Fibroblast of skin of abdomen (primary cell): Measurements from ENCODE around the gene SCGB1C1.

Experiments
- DNase-seq: peaks from one replicate; pipeline ENCODE4 v3.0.0-alpha.2; 2013

The SCGB1C1 gene

DNA sequence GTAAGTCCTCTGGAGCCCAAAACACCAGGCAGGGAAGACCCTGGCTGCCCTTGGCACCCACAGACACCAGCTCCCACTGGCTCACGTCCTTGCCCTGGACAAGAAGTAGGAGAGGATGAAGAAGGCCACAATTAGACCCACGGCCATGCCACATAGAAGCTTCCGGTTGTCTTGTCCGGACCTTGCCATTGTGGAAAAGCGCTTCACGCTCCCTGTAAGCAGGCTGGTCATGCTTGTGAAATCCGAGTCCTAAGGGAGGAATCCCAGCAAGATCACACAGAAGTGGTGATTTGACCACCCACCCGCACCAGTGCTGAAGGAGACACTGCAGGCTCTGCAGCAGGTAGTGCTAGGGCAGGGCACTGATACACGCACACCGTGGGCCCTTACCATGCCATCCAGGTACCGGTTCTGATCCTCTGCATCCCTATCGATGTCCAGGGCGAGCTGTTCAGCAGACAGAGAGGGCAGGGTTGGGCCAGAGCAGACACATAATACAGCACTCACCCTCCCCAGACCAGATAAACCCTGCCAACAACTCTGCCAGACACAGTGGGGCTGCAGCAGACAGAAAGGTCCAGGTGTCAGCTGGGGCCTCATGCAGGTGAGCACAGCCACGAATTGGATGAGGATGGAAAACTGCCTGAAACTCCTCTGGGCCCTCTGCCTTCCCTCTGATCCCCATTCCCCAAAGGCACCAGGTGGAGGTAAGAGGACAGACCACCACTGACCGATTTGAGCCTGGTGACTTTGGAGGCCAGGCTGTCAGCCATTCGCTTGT lies 12.5 kb downstream of the SCGB1C1 start:
- no peak for DNase-seq

GRCh38 chr11:206002-206384 lies 13.1 kb downstream of the SCGB1C1 start:
- DNase-seq, result no peak

DNA sequence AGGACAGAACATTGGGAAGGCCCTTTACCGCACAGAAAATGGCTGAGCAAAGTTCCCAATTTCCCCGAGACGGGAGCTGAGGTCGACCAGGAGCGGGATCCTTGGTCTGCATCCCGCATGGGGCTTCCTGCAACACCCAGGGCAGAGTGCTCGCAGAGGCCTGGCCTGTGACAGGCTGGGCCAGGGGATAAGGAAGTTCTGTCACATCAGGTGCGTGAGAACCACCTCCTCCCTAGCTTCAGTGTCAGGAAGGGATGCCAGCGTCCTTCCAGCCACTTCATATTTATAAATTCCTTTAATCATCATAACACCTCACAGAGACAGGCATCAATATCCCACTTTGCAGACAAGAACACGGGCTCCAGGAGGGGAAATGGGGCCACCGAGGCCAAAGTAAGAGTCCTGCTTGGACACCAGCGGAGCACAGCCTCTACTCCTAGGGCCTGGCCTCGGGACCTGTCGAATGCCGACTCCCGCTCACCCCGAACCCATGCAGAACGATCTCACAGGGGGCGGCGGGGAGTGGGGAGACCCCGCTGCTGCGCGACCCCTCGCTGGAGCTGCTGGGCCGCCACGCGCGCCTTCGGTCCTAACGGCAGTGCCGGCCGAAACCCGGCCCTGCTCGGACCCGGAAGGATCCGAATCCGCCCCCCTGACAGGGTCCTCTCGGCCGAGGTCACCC lies 13.8 kb downstream of the SCGB1C1 start:
- DNase-seq, result no peak

DNA sequence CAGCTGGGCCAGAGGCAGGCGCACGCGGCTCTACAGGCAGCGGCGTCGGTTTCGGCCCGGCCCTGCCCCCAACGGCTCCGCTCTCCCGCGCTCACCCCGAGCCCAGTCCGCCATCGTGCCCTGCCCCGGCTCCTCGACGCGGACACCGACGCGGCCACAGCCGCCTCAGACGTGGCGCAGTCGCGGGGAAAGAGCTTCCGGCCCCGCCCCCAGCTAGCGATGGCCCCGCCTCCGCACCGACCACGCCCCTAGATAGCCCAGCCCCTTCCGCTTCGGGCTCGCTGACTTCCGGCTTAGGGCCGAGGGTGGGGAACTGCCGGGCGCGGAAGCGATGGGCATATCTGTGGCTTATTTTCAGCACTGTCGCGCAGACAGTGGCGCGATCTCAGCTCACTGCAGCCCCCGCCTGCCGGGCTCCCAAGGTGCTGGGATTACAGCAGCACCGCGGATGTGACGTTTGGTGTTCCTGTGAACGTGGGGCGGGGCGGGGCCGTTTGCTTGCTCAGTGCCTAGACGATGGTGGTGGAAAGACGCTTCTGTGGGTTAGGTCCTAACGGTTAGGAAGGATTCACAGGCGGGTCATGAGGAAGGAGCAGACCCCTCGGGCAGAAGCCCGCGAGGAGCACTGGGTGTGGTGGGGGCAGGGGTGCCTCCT lies 14.5 kb downstream of the SCGB1C1 start, which contains the start of the genes BET1L and RIC8A:
TSS of gene BET1L (minus strand) at position 192 of the 655 bp plus-strand sequence. CDS start at position 114, 78 bp downstream.
TSS of gene RIC8A (plus strand) at position 501 of the 655 bp plus-strand sequence. CDS start 1,147 bp downstream, outside the sequence.
- DNase-seq, result peak; percentile 99

DNA sequence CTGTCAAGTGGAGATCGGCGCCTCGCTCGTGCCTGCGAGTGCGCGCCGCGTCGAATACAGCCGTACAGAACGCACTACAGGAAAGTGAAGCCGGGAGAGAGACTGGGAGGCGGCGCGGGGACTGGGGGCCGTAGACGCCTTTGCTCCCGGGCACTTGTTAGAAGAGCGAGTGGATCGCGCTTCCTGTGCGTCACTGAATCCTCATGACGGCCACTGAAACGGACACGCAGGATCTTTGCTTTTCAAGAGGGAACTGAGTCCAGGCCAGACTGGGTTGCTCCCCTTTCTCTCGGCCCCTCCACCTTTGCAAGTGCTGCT lies 14.9 kb downstream of the SCGB1C1 start:
- no peak for DNase-seq

- DNase-seq, result peak; percentile 71
Observed at GRCh38 chr11:208181-208916, 15.5 kb downstream of the SCGB1C1 start.

DNA sequence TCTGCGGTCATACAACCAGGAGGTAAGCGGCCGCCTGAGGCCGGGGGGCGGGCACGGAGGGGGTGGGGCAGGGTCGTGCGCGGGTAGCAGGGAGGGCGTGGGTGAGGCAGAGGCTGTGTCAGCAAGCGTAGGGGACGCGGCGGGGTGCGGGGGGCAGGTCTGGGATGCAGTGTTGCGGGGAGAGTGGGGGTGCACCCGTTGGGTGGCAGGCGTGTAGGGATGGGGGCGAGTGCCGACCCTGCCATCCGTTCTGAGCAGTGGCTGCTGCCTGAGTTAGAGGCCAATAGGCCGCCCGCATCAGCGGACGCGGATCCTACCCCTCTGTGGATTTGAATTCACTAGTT lies 16.0 kb downstream of the SCGB1C1 start:
- no peak for DNase-seq

DNA sequence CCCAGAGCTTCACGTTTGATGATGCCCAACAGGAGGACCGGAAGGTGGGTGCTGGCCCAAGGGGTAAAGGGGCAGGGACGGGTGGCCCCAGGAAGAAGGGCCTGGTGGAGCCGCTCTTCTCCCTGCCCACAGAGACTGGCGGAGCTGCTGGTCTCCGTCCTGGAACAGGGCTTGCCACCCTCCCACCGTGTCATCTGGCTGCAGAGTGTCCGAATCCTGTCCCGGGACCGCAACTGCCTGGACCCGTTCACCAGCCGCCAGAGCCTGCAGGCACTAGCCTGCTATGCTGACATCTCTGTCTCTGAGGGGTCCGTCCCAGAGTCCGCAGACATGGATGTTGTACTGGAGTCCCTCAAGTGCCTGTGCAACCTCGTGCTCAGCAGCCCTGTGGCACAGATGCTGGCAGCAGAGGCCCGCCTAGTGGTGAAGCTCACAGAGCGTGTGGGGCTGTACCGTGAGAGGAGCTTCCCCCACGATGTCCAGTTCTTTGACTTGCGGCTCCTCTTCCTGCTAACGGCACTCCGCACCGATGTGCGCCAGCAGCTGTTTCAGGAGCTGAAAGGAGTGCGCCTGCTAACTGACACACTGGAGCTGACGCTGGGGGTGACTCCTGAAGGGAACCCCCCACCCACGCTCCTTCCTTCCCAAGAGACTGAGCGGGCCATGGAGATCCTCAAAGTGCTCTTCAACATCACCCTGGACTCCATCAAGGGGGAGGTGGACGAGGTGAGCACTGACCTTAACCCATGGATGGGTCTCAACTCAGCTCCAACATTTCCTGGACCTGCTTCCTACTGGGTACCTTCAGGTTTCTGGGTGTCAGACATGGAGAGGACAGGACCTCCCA lies 16.6 kb downstream of the SCGB1C1 start:
- no peak for DNase-seq

- DNase-seq, result peak; percentile 82
Observed at GRCh38 chr11:210122-210802, 17.4 kb downstream of the SCGB1C1 start.

GRCh38 chr11:210803-211180 lies 17.9 kb downstream of the SCGB1C1 start:
- no peak for DNase-seq

- DNase-seq, result no peak
Observed at GRCh38 chr11:211295-211694, 18.4 kb downstream of the SCGB1C1 start.

DNA sequence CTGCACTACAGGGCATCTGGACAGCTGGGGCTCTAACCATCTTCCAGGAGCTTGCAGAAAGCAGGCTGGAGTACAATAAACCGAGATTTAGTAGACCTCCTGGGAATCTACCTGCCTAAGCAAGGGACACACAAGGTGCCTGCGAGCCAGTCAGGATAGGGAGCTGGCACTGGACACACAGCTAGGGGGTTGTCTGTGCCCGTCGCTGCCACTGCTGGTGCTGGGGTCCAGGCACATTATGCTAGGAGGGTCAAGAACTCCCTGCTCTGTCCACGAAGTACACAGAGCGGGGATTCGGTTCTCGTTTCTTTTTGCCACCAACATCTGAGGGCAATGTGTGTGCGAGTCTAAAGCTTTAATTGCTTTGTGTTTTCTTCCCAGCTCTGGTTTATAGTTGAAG lies 18.9 kb downstream of the SCGB1C1 start:
- no peak for DNase-seq

DNA sequence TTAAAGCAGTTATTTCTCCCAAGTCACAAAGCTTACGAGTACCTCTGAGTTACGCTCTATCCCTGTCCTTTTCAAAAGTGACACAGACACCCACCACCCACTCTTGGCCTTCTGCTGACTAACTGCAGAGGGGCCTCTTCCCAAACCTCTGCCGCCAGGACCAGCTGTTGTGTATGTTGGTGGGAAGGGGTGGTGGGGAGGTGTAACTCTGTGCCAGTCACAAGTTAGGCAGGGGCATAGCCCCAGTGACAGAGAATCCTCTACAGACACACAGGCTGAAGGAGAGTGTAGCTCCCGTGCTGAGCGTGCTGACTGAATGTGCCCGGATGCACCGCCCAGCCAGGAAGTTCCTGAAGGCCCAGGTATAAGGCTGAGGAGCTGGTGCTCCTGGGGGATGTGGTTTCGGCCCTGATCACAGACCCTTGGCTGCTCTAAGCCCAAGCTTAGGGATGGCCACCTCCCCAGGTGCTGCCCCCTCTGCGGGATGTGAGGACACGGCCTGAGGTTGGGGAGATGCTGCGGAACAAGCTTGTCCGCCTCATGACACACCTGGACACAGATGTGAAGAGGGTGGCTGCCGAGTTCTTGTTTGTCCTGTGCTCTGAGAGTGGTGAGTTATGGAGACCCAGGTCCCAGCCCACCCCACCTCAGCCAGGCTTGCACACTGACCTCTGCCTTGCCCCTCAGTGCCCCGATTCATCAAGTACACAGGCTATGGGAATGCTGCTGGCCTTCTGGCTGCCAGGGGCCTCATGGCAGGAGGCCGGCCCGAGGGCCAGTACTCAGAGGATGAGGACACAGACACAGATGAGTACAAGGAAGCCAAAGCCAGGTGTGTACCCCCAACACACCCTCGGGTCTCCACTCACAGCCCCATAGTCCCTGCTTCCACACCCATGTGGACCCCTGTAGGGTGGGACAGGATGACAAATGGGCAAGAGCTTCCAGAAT lies 19.5 kb downstream of the SCGB1C1 start:
- no peak for DNase-seq

DNA sequence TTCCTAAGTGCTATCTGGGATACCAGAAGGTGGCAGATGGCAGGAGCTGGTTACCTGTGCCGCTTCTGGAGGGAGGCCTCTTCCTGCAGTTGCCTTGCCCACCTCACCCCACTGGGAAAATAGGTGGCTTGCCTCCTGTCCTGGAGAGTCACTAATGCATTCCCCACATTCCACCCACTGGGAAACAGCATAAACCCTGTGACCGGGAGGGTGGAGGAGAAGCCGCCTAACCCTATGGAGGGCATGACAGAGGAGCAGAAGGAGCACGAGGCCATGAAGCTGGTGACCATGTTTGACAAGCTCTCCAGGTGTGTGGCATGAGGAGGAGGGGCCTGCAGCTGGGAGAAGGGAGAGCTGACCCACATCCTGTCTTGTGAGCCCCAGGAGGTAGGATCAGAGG lies 20.2 kb downstream of the SCGB1C1 start:
- DNase-seq, result no peak

- no peak for DNase-seq
Observed at GRCh38 chr11:214083-214482, 21.2 kb downstream of the SCGB1C1 start.

GRCh38 chr11:215581-216037 lies 22.7 kb downstream of the SCGB1C1 start:
- no peak for DNase-seq

GRCh38 chr11:216081-216974 lies 23.4 kb downstream of the SCGB1C1 start:
- DNase-seq, result no peak

GRCh38 chr11:217704-218103 lies 24.8 kb downstream of the SCGB1C1 start:
- no peak for DNase-seq
